ENCODE results near the gene FLNA.

GRCh38 chrX:154419189-154419588 lies 44.8 kb upstream of the FLNA start:
- TF ChIP-seq, protein P1, sequence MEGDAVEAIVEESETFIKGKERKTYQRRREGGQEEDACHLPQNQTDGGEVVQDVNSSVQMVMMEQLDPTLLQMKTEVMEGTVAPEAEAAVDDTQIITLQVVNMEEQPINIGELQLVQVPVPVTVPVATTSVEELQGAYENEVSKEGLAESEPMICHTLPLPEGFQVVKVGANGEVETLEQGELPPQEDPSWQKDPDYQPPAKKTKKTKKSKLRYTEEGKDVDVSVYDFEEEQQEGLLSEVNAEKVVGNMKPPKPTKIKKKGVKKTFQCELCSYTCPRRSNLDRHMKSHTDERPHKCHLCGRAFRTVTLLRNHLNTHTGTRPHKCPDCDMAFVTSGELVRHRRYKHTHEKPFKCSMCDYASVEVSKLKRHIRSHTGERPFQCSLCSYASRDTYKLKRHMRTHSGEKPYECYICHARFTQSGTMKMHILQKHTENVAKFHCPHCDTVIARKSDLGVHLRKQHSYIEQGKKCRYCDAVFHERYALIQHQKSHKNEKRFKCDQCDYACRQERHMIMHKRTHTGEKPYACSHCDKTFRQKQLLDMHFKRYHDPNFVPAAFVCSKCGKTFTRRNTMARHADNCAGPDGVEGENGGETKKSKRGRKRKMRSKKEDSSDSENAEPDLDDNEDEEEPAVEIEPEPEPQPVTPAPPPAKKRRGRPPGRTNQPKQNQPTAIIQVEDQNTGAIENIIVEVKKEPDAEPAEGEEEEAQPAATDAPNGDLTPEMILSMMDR (IDR thresholded peaks at IDR 0.05), result no peak
- no peak for TF ChIP-seq POLR2A (IDR thresholded peaks at IDR 0.05)
- no peak for TF ChIP-seq POLR2AphosphoS5 (IDR thresholded peaks at IDR 0.05)
